B cell (primary cell): Measurements from ENCODE around the gene TBRG4. TPM values are rescaled to one million over a fixed set of nuclear protein-coding genes. Genes with fewer than 3 reads are reported as not detected.

Experiments
- ATAC-seq: fragments of 200-7000 bp; cut with Tn5 transposase; one replicate; pipeline ENCODE4 v1.10.0; 2021; ENCODE audit warnings: low read depth, mild to moderate bottlenecking, moderate number of reproducible peaks, moderate library complexity
- CTCF ChIA-PET: fragments of 350-600 bp; sonication (Branson Sonifier 250); formaldehyde crosslinking; loops from one replicate; lab custom pipeline; 2021; ENCODE audit warnings: antibody characterized with exemption, inconsistent platforms; lab: Charles Lee
- POLR2A ChIA-PET: fragments of 350-600 bp; sonication (Branson Sonifier 250); formaldehyde crosslinking; loops from one replicate; lab custom pipeline; 2021; ENCODE audit warnings: antibody characterized with exemption; lab: Charles Lee
- DNase-seq: peaks from one replicate; pipeline ENCODE4 v3.0.0; 2013
- H2AFZ ChIP-seq: 2 replicates; pipeline ENCODE4 v1.6.1; 2012; ENCODE audit warnings: mild to moderate bottlenecking, low read depth, low read length; ENCODE audit not compliant: insufficient read depth, poor library complexity, severe bottlenecking
- H3K27ac ChIP-seq, 2 donors: 1 replicate in 1 of 2; 2 replicates in 1 of 2; pipeline ENCODE4 v1.5.1; 2012 to 2013; ENCODE audit warnings: low read length in 2 of 2, mild to moderate bottlenecking in 2 of 2, moderate library complexity in 1 of 2
- H3K27me3 ChIP-seq, 4 experiments: fragments of 200-600 bp in 1 of 4; sonication (generic) in 1 of 4; replicated peaks in 1 of 4; 1 replicate in 2 of 4; 2 replicates in 2 of 4; pipeline versions ENCODE4 v1.6.1 to v1.7.0; 2013 to 2016; ENCODE audit warnings: low read length in 3 of 4, mild to moderate bottlenecking in 2 of 4, mixed read lengths in 1 of 4, moderate library complexity in 1 of 4; ENCODE audit not compliant: insufficient read depth in 4 of 4, control insufficient read depth in 3 of 4; ENCODE audit errors: control extremely low read depth in 1 of 4
- H3K36me3 ChIP-seq, 2 experiments: replicated peaks in 1 of 2; 1 replicate in 1 of 2; 2 replicates in 1 of 2; pipeline versions ENCODE4 v1.6.1 to v1.7.1; 2013; ENCODE audit warnings: low read length in 1 of 2; ENCODE audit not compliant: insufficient read depth in 2 of 2, control insufficient read depth in 1 of 2; ENCODE audit errors: control extremely low read depth in 1 of 2, extremely low read depth in 1 of 2
- H3K4me1 ChIP-seq, 2 donors: fragments of 200-600 bp in 1 of 2; sonication (generic) in 1 of 2; 1 replicate in 1 of 2; 2 replicates in 1 of 2; pipeline versions ENCODE4 v1.5.1 to v1.6.1; 2013 to 2017; ENCODE audit warnings: low read length in 2 of 2; ENCODE audit not compliant: control insufficient read depth in 2 of 2, insufficient read depth in 2 of 2
- H3K4me2 ChIP-seq: replicated peaks from 2 replicates; pipeline ENCODE3; 2012; ENCODE audit warnings: mild to moderate bottlenecking, low read depth, low read length; ENCODE audit not compliant: poor library complexity, severe bottlenecking
- H3K4me3 ChIP-seq, 5 experiments: fragments of 200-600 bp in 1 of 5; sonication (generic) in 1 of 5; 1 replicate in 3 of 5; 2 replicates in 2 of 5; pipeline versions ENCODE4 v1.5.1 to v1.7.0; 2011 to 2016; ENCODE audit warnings: low read length in 4 of 5, mild to moderate bottlenecking in 4 of 5, low read depth in 2 of 5, control low read depth in 1 of 5, moderate library complexity in 1 of 5; ENCODE audit not compliant: insufficient read depth in 1 of 5; ENCODE audit errors: control extremely low read depth in 1 of 5, extremely low read depth in 1 of 5
- H3K79me2 ChIP-seq: fragments of 200-600 bp; sonication (generic); one replicate; pipeline ENCODE4 v1.6.0; 2016; ENCODE audit warnings: low read length; ENCODE audit not compliant: control insufficient read depth, insufficient read depth
- H3K9ac ChIP-seq: fragments of 200-600 bp; sonication (generic); 2 replicates; pipeline ENCODE4 v1.6.1; 2017; ENCODE audit warnings: mild to moderate bottlenecking, low read length, moderate library complexity
- H3K9me3 ChIP-seq, 3 donors: one replicate each; pipeline versions ENCODE4 v1.6.1 to v1.7.1; 2013; ENCODE audit warnings: low read length in 2 of 3; ENCODE audit not compliant: control insufficient read depth in 2 of 3, insufficient read depth in 1 of 3; ENCODE audit errors: control extremely low read depth in 1 of 3
- H4K20me1 ChIP-seq: 2 replicates; pipeline ENCODE4 v1.6.0; 2012; ENCODE audit warnings: mild to moderate bottlenecking, low read length; ENCODE audit not compliant: insufficient read depth, control insufficient read depth, poor library complexity, severe bottlenecking
- H3K27ac Mint-ChIP-seq: one replicate; pipeline ENCODE4 v1.8.0; 2021; ENCODE audit warnings: mixed read lengths
- H3K27me3 Mint-ChIP-seq: one replicate; pipeline ENCODE4 v1.8.0; 2021; ENCODE audit warnings: mixed read lengths
- H3K4me1 Mint-ChIP-seq: one replicate; pipeline ENCODE4 v1.8.0; 2021; ENCODE audit warnings: mixed read lengths
- H3K4me3 Mint-ChIP-seq: one replicate; pipeline ENCODE4 v1.8.0; 2021; ENCODE audit warnings: mixed read lengths
- H3K9me3 Mint-ChIP-seq: one replicate; pipeline ENCODE4 v1.8.0; 2022; ENCODE audit warnings: mixed read lengths; ENCODE audit not compliant: insufficient read depth
- CTCF ChIP-seq: fragments of 200-600 bp; IDR thresholded peaks from one replicate; pipeline ENCODE4 v1.8.0; 2022; ENCODE audit warnings: antibody characterized with exemption, mild to moderate bottlenecking
- EZH2 ChIP-seq: IDR thresholded peaks from 2 replicates; pipeline ENCODE4 v1.6.1; 2012; ENCODE audit warnings: borderline replicate concordance, low read depth, mild to moderate bottlenecking, moderate library complexity, low read length; ENCODE audit not compliant: insufficient read depth, poor library complexity, severe bottlenecking
- WGBS: methylation state at CpG from one replicate; pipeline ENCODE4 v1.1.5; 2013; ENCODE audit warnings: missing lambda C conversion rate; ENCODE audit not compliant: insufficient coverage; 5-methylcytosine and 5-hydroxymethylcytosine counted together
- intact Hi-C: fragments of 100-400 bp; cut with micrococcal nuclease; formaldehyde crosslinking; loops from one replicate; pipeline ENCODE4 v1.10.0; 2022
- polyA plus RNA-seq: library from polyadenylated mRNA; depleted of rRNA; stranded (reverse); fragments of >200 nt; gene quantifications from 2 replicates; pipeline ENCODE4 v1.2.3, GENCODE V29; 2012
- total RNA-seq, 2 donors: library from RNA; stranded (reverse); fragments of 120-200 nt in 1 of 2; gene quantifications; 1 replicate in 1 of 2; 2 replicates in 1 of 2; pipeline versions ENCODE4 v1.2.3 to v1.2.4, GENCODE V29; 2013 to 2022

TBRG4 gene
- total and polyA plus RNA-seq, 2 donors (not counting 1 experiment from before 2014, with no cell fraction given), result 92.8 to 111 TPM

DNA sequence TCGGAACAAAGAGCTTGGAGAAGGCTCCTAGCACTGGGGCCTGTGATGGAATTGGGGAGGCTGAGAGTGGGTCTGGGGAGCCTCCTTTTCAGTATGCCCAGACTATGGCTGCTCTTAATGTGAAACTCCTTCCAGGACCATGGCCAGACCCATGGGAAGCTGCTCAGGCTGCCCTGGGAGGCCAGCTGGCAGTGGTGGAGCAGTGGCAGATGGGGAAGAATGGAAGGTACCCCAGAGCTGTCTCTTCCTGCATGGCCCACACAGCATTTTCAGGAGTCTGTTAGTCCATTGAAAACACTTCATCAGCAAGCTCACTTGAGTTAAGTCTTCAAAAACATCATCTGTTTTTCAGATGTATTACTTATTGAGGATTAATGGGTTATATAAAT lies 41.2 kb downstream of the TBRG4 start:
- H3K27ac ChIP-seq, result no peak overlapping the region
- Mint-ChIP-seq H3K27ac (no peak overlapping the region), H3K9me3 (no peaks in the 10 kb centered on the region), H3K27me3 (no peaks in the 10 kb centered on the region), H3K4me1 (peaks cover 10% of the 10 kb centered on the region), H3K4me3 (no peak overlapping the region)
- no peak for ATAC-seq
- no peaks in the 10 kb centered on the region for H3K9me3 ChIP-seq
- no peak overlapping the region for H3K9ac ChIP-seq
- H3K79me2 ChIP-seq, result peaks cover 51% of the 10 kb centered on the region
- H3K27me3 ChIP-seq, result no peaks in the 10 kb centered on the region
- H4K20me1 ChIP-seq, result peaks cover 100% of the 10 kb centered on the region
- H2AFZ ChIP-seq, result no peak overlapping the region
- ChIA-PET CTCF (no interaction called here), POLR2A (no interaction called here)
- no peak for DNase-seq
- no peak overlapping the region for H3K4me3 ChIP-seq
- H3K4me1 ChIP-seq, result peaks cover 5 to 10% of the 10 kb centered on the region in 2 donors
- H3K4me2 ChIP-seq, result no peak overlapping the region
- no peak for TF ChIP-seq EZH2
- no peak for TF ChIP-seq CTCF
- intact Hi-C loops, result no loop called here
- H3K36me3 ChIP-seq, result peaks cover 0 to 98% of the 10 kb centered on the region in 2 experiments
- WGBS, result no CpG with 5 or more reads among the region's 1 CpG

DNA sequence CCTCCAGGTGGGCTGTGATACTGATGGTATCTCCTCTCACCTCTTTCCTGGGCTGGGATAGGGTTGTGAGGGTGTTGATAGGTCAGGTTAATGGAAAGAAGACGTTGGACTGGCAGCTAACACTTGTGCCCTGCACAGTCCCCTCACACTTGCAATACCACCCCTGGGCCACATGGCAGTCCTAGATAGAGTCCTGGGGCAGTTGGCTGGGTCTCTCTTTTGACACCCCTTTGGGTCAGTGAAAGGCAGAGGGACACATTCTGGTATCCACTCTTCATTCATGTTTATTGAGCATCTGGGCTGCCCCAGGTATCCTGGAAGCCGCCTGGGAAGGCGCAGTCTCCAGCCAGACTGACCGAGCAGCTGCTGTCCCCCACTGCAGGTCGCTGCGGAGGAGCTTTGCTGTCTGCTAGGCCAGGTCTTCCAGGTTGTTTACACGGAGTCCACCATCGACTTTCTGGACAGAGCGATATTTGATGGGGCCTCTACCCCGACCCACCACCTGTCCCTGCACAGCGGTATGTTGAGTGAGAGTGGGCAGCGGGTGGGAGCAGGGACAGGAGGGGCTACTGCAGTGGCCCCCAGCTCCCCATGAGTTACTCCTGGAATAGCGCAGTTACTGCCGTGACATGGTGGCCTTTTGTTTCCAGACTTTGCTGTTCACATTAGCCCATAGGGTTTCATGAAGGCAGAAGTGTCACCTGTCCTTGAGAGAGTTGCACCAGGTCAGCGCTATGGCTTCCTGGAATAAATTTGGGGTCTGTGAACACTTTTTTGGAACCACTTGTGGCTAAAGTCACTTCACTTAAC lies 41.8 kb downstream of the TBRG4 start:
- WGBS, result 93% methylated on average over 15 of the region's 15 CpGs

More for the DNA sequence above, 41.8 kb downstream of the TBRG4 start:
- peaks cover 5 to 10% of the 10 kb centered on the region in 2 donors for H3K4me1 ChIP-seq
- POLR2A ChIA-PET, result no interaction called here
- no peak overlapping the region for H3K27ac ChIP-seq
- H4K20me1 ChIP-seq, result peaks cover 100% of the 10 kb centered on the region
- H3K36me3 ChIP-seq, result peaks cover 0 to 98% of the 10 kb centered on the region in 2 experiments
- CTCF ChIA-PET, result interaction anchor here (0.9 to 1.2 kb wide), 2 partner anchors 67 to 96 kb away, joined by 4 to 5 read pairs; no protein-coding TSS in a partner anchor
- H2AFZ ChIP-seq, result no peak overlapping the region
- no peaks in the 10 kb centered on the region for H3K27me3 ChIP-seq
- Mint-ChIP-seq H3K4me1 (peaks cover 10% of the 10 kb centered on the region), H3K27me3 (no peaks in the 10 kb centered on the region), H3K9me3 (no peaks in the 10 kb centered on the region), H3K27ac (no peak overlapping the region), H3K4me3 (no peak overlapping the region)
- H3K4me2 ChIP-seq, result no peak overlapping the region
- H3K9ac ChIP-seq, result no peak overlapping the region
- H3K79me2 ChIP-seq, result peaks cover 57% of the 10 kb centered on the region
- DNase-seq (no peak), ATAC-seq (no peak)
- no peak overlapping the region for H3K4me3 ChIP-seq
- TF ChIP-seq CTCF (no peak), EZH2 (no peak)
- intact Hi-C loops, result loop anchor here (10.0 kb wide), 1 partner anchor 65 kb away; the partner anchor contains the start of gene CCM2
- H3K9me3 ChIP-seq, result no peaks in the 10 kb centered on the region
